K562 (cell line): ENCODE results near the gene CD300A. TPM values are rescaled to one million over a fixed set of nuclear protein-coding genes. Genes with fewer than 3 reads are reported as not detected.
A peak's percentile ranks its signal among the peaks of the same experiment; 100 is the strongest.

Experiments
- ATAC-seq: fragments of 200-7000 bp; cut with Tn5 transposase; 3 replicates; pipeline ENCODE4 v1.9.1; 2020; ENCODE audit warnings: moderate library complexity
- BruUV-seq: library from RNA; stranded (reverse); fragments of 400-500 nt; replicated peaks from 2 replicates; lab custom pipeline; 2021; lab: Mats Ljungman, UMichigan
- CTCF ChIA-PET: fragments of 300-600 bp; formaldehyde crosslinking; extraction: SDS; loops from one replicate; lab custom pipeline; 2021; ENCODE audit warnings: low intra/inter-chr PET ratio; lab: Yijun Ruan, JAX
- POLR2A ChIA-PET: fragments of 300-600, 350-650 bp; sonication (Branson Sonifier 250); formaldehyde crosslinking; extraction: SDS; loops from one replicate; lab custom pipeline; 2021; ENCODE audit warnings: antibody characterized with exemption, inconsistent platforms; lab: Yijun Ruan, JAX
- DNase-seq, 4 experiments: peaks; one replicate each; pipeline versions ENCODE4 v3.0.0 to v3.0.0-alpha.2; 2011 to 2018; ENCODE audit warnings: low spot score in 3 of 4, mixed read lengths in 3 of 4; ENCODE audit errors: extremely low read depth in 1 of 4
- FAIRE-seq: peaks from 2 replicates; lab custom pipeline; 2011; peaks lifted over from hg19 to GRCh38; lab: Jason Lieb, UNC
- H2AFZ ChIP-seq: 2 replicates; pipeline ENCODE4 v1.6.0; 2011; ENCODE audit warnings: low read depth, low read length, control low read depth, inconsistent platforms
- H3K27ac ChIP-seq: fragments of 200-600 bp; 3 replicates; pipeline ENCODE4 v1.8.0; 2011; ENCODE audit warnings: low read depth, mild to moderate bottlenecking, control low read depth, inconsistent platforms, low read length, moderate library complexity, mixed read lengths; ENCODE audit errors: extremely low read depth
- H3K27me3 ChIP-seq, 2 experiments: fragments of 300-600 bp in 1 of 2; 2 replicates in 1 of 2; 3 replicates in 1 of 2; pipeline versions ENCODE4 v1.6.0 to v1.8.0; 2011; ENCODE audit warnings: inconsistent platforms in 2 of 2, low read length in 2 of 2, mild to moderate bottlenecking in 1 of 2, mixed read lengths in 1 of 2, moderate library complexity in 1 of 2; ENCODE audit not compliant: control insufficient read depth in 2 of 2, insufficient read depth in 2 of 2
- H3K36me3 ChIP-seq: fragments of 300-600 bp; 3 replicates; pipeline ENCODE4 v1.8.0; 2011; ENCODE audit warnings: mild to moderate bottlenecking, low read length, inconsistent platforms; ENCODE audit not compliant: control insufficient read depth, insufficient read depth
- H3K4me1 ChIP-seq, 2 experiments: fragments of 200-600 bp in 1 of 2; replicated peaks in 1 of 2; 2 replicates in 1 of 2; 3 replicates in 1 of 2; pipeline versions ENCODE4 v1.5.1 to v1.8.0; 2011; ENCODE audit warnings: inconsistent platforms in 2 of 2, low read length in 2 of 2, mild to moderate bottlenecking in 1 of 2, mixed read lengths in 1 of 2, moderate library complexity in 1 of 2; ENCODE audit not compliant: control insufficient read depth in 2 of 2, insufficient read depth in 2 of 2
- H3K4me2 ChIP-seq: 2 replicates; pipeline ENCODE4 v1.6.1; 2011; ENCODE audit warnings: low read length, control low read depth, inconsistent platforms, mixed read lengths; ENCODE audit not compliant: insufficient read depth
- H3K4me3 ChIP-seq: fragments of 200-600 bp; sonication (generic), shearing (Covaris generic); 2 replicates; pipeline ENCODE4 v1.5.1; 2016; ENCODE audit warnings: control low read depth, inconsistent platforms
- H3K79me2 ChIP-seq: fragments of 200-600 bp; 3 replicates; pipeline ENCODE4 v1.8.0; 2011; ENCODE audit warnings: low read length, inconsistent platforms; ENCODE audit not compliant: control insufficient read depth, insufficient read depth
- H3K9ac ChIP-seq, 2 experiments: 2 replicates each; pipeline versions ENCODE4 v1.6.0 to v1.6.1; 2011; ENCODE audit warnings: low read depth in 2 of 2, low read length in 2 of 2, control low read depth in 1 of 2, inconsistent platforms in 1 of 2, mild to moderate bottlenecking in 1 of 2, mixed read lengths in 1 of 2; ENCODE audit not compliant: insufficient read depth in 1 of 2
- H3K9me1 ChIP-seq: one replicate; pipeline ENCODE4 v1.6.0; 2011; ENCODE audit warnings: inconsistent platforms, mild to moderate bottlenecking, low read length, moderate library complexity; ENCODE audit not compliant: control insufficient read depth, insufficient read depth
- H3K9me3 ChIP-seq: replicated peaks from 2 replicates; pipeline ENCODE4 v1.5.1; 2011; ENCODE audit warnings: low read depth, low read length, inconsistent platforms; ENCODE audit not compliant: control insufficient read depth, insufficient read depth
- H4K20me1 ChIP-seq: replicated peaks from 2 replicates; pipeline ENCODE4 v1.6.1; 2011; ENCODE audit warnings: low read length, inconsistent platforms, mixed read lengths; ENCODE audit not compliant: control insufficient read depth, insufficient read depth
- ATF7 ChIP-seq: fragments of 450-650 bp; IDR thresholded peaks from 2 replicates; pipeline ENCODE4 v1.7.1; 2014; ENCODE audit warnings: mild to moderate bottlenecking, moderate library complexity
- CBX1 ChIP-seq: sonication (generic); IDR thresholded peaks from 2 replicates; pipeline ENCODE4 v1.6.1; 2016; ENCODE audit warnings: antibody characterized with exemption, low read depth, mild to moderate bottlenecking
- CBX3 ChIP-seq, 2 experiments: IDR thresholded peaks; 1 replicate in 1 of 2; 2 replicates in 1 of 2; pipeline ENCODE4 v1.6.1; 2012; ENCODE audit warnings: inconsistent platforms in 2 of 2, low read length in 2 of 2, borderline replicate concordance in 1 of 2, control low read depth in 1 of 2
- CBX5 ChIP-seq: IDR thresholded peaks from 2 replicates; pipeline ENCODE4 v1.6.1; 2014; ENCODE audit warnings: low read depth, borderline replicate concordance
- HEY1 ChIP-seq: fragments of 250-450 bp; sonication (Bioruptor Pico); IDR thresholded peaks from 2 replicates; pipeline ENCODE4 v1.5.0; 2020; ENCODE audit warnings: mild to moderate bottlenecking, moderate library complexity, borderline replicate concordance
- ILF3 ChIP-seq: fragments of 450-650 bp; IDR thresholded peaks from 2 replicates; pipeline ENCODE4 v1.6.1; 2018; ENCODE audit warnings: antibody characterized with exemption, mild to moderate bottlenecking, moderate library complexity, borderline replicate concordance
- MAZ ChIP-seq, 2 experiments: fragments of 450-650 bp in 1 of 2; sonication (generic) in 1 of 2; formaldehyde crosslinking; IDR thresholded peaks in 1 of 2; conservative IDR thresholded peaks in 1 of 2; 2 replicates each; pipeline versions ENCODE4 v1.4.0 to v1.5.0; 2020; ENCODE audit warnings: mild to moderate bottlenecking in 1 of 2, missing genetic modification reagents in 1 of 2
- SMC3 ChIP-seq: conservative IDR thresholded peaks from 2 replicates; pipeline ENCODE4 v1.6.1; 2011; ENCODE audit warnings: low read depth, low read length, improper control_type of control experiment; ENCODE audit not compliant: insufficient read depth
- SNRNP70 ChIP-seq: fragments of 200-400 bp; formaldehyde crosslinking; optimal IDR thresholded peaks from 2 replicates; pipeline ENCODE3; 2017; ENCODE audit warnings: low read depth, low read length
- TRIM24 ChIP-seq, 2 experiments: fragments of 450-650 bp; IDR thresholded peaks; 2 replicates each; pipeline ENCODE4 v1.6.1; 2016
- TRIM28 ChIP-seq: fragments of 450-650 bp; IDR thresholded peaks from 2 replicates; pipeline ENCODE4 v1.6.1; 2017
- TSC22D4 ChIP-seq: fragments of 450-650 bp; IDR thresholded peaks from 2 replicates; pipeline ENCODE4 v1.6.1; 2016; ENCODE audit warnings: missing genetic modification characterization, missing biosample characterization, control low read depth
- ZNF57 ChIP-seq: fragments of 450-650 bp; formaldehyde crosslinking; IDR thresholded peaks from 2 replicates; pipeline ENCODE4 v1.4.0; 2020; ENCODE audit warnings: mild to moderate bottlenecking, moderate library complexity
- WGBS: fragments of 100-300 bp; shearing (Covaris generic); methylation state at CpG from one replicate; pipeline ENCODE4 v1.1.6; 2016; ENCODE audit warnings: low coverage, mixed read lengths; ENCODE audit not compliant: insufficient coverage; ENCODE audit errors: missing lambda C conversion rate; 5-methylcytosine and 5-hydroxymethylcytosine counted together
- in situ Hi-C: fragments of 300-500 bp; cut with MboI; formaldehyde crosslinking; loops from 4 replicates; pipeline ENCODE4 v1.15.0; 2018; ENCODE audit warnings: inconsistent platforms, mixed read lengths
- intact Hi-C: fragments of 100-400 bp; cut with micrococcal nuclease; formaldehyde crosslinking; loops from 2 replicates; pipeline ENCODE4 v1.14.2; 2022
- polyA plus RNA-seq, 8 experiments: library from polyadenylated mRNA; depleted of rRNA in 4 of 8; stranded (reverse) in 5 of 8; unstranded in 3 of 8; fragments of >200 nt; fragmentation: Nextera tagmentation in 2 of 8; fragmentation: Illumina TruSeq in 1 of 8; extraction: Ambion mirVana in 2 of 8; extraction: Trizol in 1 of 8; gene quantifications; 2 replicates each; pipeline versions ENCODE4 v1.2.1 to v1.2.3, GENCODE V29; 2011 to 2014; ENCODE audit warnings: inconsistent platforms in 1 of 8, missing spikeins in 1 of 8
- total RNA-seq, 7 experiments: library from RNA; depleted of rRNA in 6 of 7; stranded (reverse); fragments of >200 nt in 6 of 7; fragmentation: Illumina TruSeq in 2 of 7; extraction: Trizol in 2 of 7; gene quantifications; 2 replicates each; pipeline versions ENCODE4 v1.2.1 to v1.2.3, GENCODE V29; 2011 to 2021; ENCODE audit warnings: low replicate concordance in 1 of 7
- TF ChIP-seq, protein P1 (sequence below): sonication (generic); IDR thresholded peaks from 2 replicates; pipeline ENCODE4 v1.6.1; 2016
- TF ChIP-seq, protein P2 (sequence below): fragments of 450-650 bp; formaldehyde crosslinking; IDR thresholded peaks from 2 replicates; pipeline ENCODE4 v1.4.0; 2020; ENCODE audit warnings: mild to moderate bottlenecking, moderate library complexity
- TF ChIP-seq, protein P3 (sequence below): fragments of 450-650 bp; IDR thresholded peaks from 2 replicates; pipeline ENCODE4 v1.6.1; 2018; ENCODE audit warnings: mild to moderate bottlenecking, low read depth; ENCODE audit not compliant: partially characterized antibody

CD300A gene
- total and polyA plus RNA-seq, 9 of the 15 experiments (the other 6 are each of a cell fraction or from before 2014, with no cell fraction given) = 0.21 to 1.7 (median 0.41) TPM; not detected in 1

DNA sequence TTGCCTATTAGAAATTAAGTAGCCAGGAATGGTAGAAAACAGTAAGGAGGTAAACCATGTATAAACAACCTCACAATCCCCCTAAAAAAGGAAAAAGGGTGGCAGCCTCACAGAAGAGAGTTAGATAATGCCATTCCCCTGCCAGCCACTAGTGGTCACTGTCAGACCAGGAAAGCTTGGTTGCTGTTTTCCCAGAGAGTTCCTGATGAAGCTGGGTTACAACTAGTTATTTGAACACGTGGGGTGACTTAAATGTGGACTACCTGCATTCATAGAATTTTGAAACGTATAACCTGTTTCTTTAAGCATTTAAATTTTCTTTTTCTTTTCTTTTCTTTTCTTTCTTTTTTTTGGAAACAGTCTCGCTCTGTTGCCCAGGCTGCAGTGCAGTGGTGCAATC is 28.7 kb upstream of the CD300A start:
- Histone ChIP-seq H3K27me3 (peaks cover 0 to 17% of the 10 kb centered on the region in 2 experiments; a peak in 2 of 5 replicates), H3K4me1 (peaks cover 0 to 10% of the 10 kb centered on the region in 2 experiments; a peak in 3 of 5 replicates), H3K9me1 (no peaks in the 10 kb centered on the region), H3K27ac (no peak overlapping the region), H3K36me3 (no peaks in the 10 kb centered on the region), H4K20me1 (no peaks in the 10 kb centered on the region), H2AFZ (no peak overlapping the region), H3K9me3 (peaks cover 2% of the 10 kb centered on the region; the same call in 1 of the 2 replicates), H3K4me3 (no peak overlapping the region), H3K9ac (no peak overlapping the region), H3K4me2 (no peak overlapping the region), H3K79me2 (no peaks in the 10 kb centered on the region)
- BruUV-seq = no TSS peak
- ATAC-seq = peak; percentile 64; the same call in 2 of the 3 replicates
- CTCF ChIA-PET = interaction anchor here (0.7 to 1.3 kb wide), 3 partner anchors 16 to 55 kb away, joined by 3 to 9 read pairs (median 3); no protein-coding TSS in a partner anchor
- peak; percentile 38 to 63 (median 61) for DNase-seq
- in situ Hi-C loops (no loop called here), intact Hi-C loops (loop anchor here (1.0 kb wide), 1 partner anchor 56 kb away; no protein-coding TSS in a partner anchor)
- FAIRE-seq = peak; percentile 76
- POLR2A ChIA-PET = interaction anchor here (0.6 to 0.9 kb wide), 3 partner anchors 9 to 123 kb away, joined by 3 read pairs; no protein-coding TSS in a partner anchor
- WGBS = 30% methylated on average over 3 of the region's 3 CpGs
- TF ChIP-seq CBX3 (IDR thresholded peaks at IDR 0.05; ENCODE audit: borderline replicate concordance in 1 of 2, low read length in 2 of 2) = peak in 1 of 2 experiments; percentile 98; a peak in 2 of 3 replicates
- TF ChIP-seq CBX1 = peak; percentile 95
- TF ChIP-seq MAZ (CRISPR knock-in tag; conservative IDR thresholded peaks at IDR 0.05 in 1 of 2, IDR thresholded peaks at IDR 0.05 in 1 of 2) = 0 out of 4 replicates have a peak, but pooled peaks of 1 of the 2 experiments have one; percentile 25
- TF ChIP-seq TRIM24 (IDR thresholded peaks at IDR 0.05) = peak in 1 of 2 experiments; percentile 27; a peak in 1 of 4 replicates
- TF ChIP-seq ZNF57 (CRISPR knock-in tag) = no peak
- no peak for TF ChIP-seq ILF3
- no peak for TF ChIP-seq SNRNP70
- no peak for TF ChIP-seq HEY1 (CRISPR knock-in tag)
- TF ChIP-seq, protein P1, sequence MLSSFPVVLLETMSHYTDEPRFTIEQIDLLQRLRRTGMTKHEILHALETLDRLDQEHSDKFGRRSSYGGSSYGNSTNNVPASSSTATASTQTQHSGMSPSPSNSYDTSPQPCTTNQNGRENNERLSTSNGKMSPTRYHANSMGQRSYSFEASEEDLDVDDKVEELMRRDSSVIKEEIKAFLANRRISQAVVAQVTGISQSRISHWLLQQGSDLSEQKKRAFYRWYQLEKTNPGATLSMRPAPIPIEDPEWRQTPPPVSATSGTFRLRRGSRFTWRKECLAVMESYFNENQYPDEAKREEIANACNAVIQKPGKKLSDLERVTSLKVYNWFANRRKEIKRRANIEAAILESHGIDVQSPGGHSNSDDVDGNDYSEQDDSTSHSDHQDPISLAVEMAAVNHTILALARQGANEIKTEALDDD = 0 out of 2 replicates have a peak, but pooled peaks have one; percentile 50
- peak; percentile 97 for TF ChIP-seq CBX5
- TF ChIP-seq SMC3 = peak; percentile 50; the same call in 1 of the 2 replicates
- TF ChIP-seq ATF7 = 0 out of 2 replicates have a peak, but pooled peaks have one; percentile 16
- TF ChIP-seq TRIM28 = peak; percentile 96
- TF ChIP-seq TSC22D4 (tag) = no peak
- TF ChIP-seq, protein P2, sequence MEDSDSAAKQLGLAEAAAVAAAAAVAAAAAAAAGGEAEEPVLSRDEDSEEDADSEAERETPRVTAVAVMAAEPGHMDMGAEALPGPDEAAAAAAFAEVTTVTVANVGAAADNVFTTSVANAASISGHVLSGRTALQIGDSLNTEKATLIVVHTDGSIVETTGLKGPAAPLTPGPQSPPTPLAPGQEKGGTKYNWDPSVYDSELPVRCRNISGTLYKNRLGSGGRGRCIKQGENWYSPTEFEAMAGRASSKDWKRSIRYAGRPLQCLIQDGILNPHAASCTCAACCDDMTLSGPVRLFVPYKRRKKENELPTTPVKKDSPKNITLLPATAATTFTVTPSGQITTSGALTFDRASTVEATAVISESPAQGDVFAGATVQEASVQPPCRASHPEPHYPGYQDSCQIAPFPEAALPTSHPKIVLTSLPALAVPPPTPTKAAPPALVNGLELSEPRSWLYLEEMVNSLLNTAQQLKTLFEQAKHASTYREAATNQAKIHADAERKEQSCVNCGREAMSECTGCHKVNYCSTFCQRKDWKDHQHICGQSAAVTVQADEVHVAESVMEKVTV (CRISPR knock-in tag) = 0 out of 2 replicates have a peak, but pooled peaks have one; percentile 31
- TF ChIP-seq, protein P3, sequence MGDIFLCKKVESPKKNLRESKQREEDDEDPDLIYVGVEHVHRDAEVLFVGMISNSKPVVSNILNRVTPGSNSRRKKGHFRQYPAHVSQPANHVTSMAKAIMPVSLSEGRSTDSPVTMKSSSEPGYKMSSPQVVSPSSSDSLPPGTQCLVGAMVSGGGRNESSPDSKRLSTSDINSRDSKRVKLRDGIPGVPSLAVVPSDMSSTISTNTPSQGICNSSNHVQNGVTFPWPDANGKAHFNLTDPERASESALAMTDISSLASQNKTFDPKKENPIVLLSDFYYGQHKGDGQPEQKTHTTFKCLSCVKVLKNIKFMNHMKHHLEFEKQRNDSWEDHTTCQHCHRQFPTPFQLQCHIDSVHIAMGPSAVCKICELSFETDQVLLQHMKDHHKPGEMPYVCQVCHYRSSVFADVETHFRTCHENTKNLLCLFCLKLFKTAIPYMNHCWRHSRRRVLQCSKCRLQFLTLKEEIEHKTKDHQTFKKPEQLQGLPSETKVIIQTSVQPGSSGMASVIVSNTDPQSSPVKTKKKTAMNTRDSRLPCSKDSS = peak; percentile 80
